HUES64 (cell line): ENCODE results near the gene C2orf68.

Experiments used
- H3K27ac ChIP-seq: 2 replicates; pipeline ENCODE4 v1.7.0; 2013; ENCODE audit warnings: low read depth, low read length, inconsistent platforms
- H3K27me3 ChIP-seq: 2 replicates; pipeline ENCODE4 v1.6.1; 2013; ENCODE audit warnings: mild to moderate bottlenecking, low read length; ENCODE audit not compliant: insufficient read depth
- H3K36me3 ChIP-seq: 2 replicates; pipeline ENCODE4 v1.6.1; 2013; ENCODE audit warnings: mild to moderate bottlenecking, low read length; ENCODE audit not compliant: insufficient read depth
- H3K4me1 ChIP-seq: 2 replicates; pipeline ENCODE4 v1.6.1; 2013; ENCODE audit warnings: mild to moderate bottlenecking, low read length, moderate library complexity; ENCODE audit not compliant: insufficient read depth
- H3K4me3 ChIP-seq: 2 replicates; pipeline ENCODE4 v1.5.1; 2013; ENCODE audit warnings: mild to moderate bottlenecking, low read length, moderate library complexity
- H3K9ac ChIP-seq: 2 replicates; pipeline ENCODE4 v1.6.1; 2013; ENCODE audit warnings: mild to moderate bottlenecking, low read depth, low read length
- H3K9me3 ChIP-seq: 2 replicates; pipeline ENCODE4 v1.6.1; 2013; ENCODE audit warnings: low read depth, low read length; ENCODE audit not compliant: insufficient read depth
- WGBS: fragments of 150-250, 120-280 bp; methylation state at CpG from one replicate; pipeline ENCODE4 v1.1.7; 2013; ENCODE audit warnings: missing lambda C conversion rate; 5-methylcytosine and 5-hydroxymethylcytosine counted together

The C2orf68 gene

GRCh38 chr2:85650456-85650855 lies 38.6 kb upstream of the C2orf68 start:
- Histone ChIP-seq H3K9me3 (no peaks in the 10 kb centered on the region), H3K9ac (no peak overlapping the region), H3K27ac (no peak overlapping the region), H3K4me3 (no peak overlapping the region), H3K36me3 (peaks cover 77% of the 10 kb centered on the region), H3K27me3 (no peaks in the 10 kb centered on the region), H3K4me1 (no peaks in the 10 kb centered on the region)
- WGBS: over 99% methylated on average over 4 of the region's 4 CpGs

GRCh38 chr2:85649201-85650190 lies 37.6 kb upstream of the C2orf68 start:
- no peak overlapping the region for H3K27ac ChIP-seq
- WGBS: 94% methylated on average over 8 of the region's 9 CpGs

DNA sequence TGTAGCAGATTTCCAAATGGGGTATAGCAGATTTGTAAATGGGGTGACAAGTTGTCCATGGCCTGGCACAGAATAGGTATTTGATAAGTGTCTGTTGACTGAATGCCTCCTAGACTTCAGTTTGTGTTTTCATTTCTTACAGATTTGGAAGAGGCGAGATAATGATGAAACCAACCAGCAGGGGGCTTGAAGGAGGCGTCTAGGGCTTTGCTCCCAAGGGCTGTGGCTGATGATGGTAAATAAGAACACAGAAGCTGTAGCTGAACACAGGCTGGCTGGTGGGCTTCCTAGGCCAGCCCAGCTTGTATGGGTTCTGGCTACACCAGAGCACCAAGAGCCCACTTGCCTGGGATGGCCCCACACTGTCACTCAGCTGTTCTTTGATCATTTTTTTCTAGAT lies 36.8 kb upstream of the C2orf68 start:
- no peaks in the 10 kb centered on the region for H3K27me3 ChIP-seq
- no peak overlapping the region for H3K27ac ChIP-seq
- H3K4me3 ChIP-seq: no peak overlapping the region
- H3K4me1 ChIP-seq: no peaks in the 10 kb centered on the region
- no peak overlapping the region for H3K9ac ChIP-seq
- no peaks in the 10 kb centered on the region for H3K9me3 ChIP-seq
- H3K36me3 ChIP-seq: peaks cover 92% of the 10 kb centered on the region
- 83% methylated on average over 2 of the region's 2 CpGs for WGBS

More at GRCh38 chr2:85649201-85650190, 37.6 kb upstream of the C2orf68 start:
- H3K4me1 ChIP-seq: no peaks in the 10 kb centered on the region
- H3K4me3 ChIP-seq: no peak overlapping the region
- peaks cover 87% of the 10 kb centered on the region for H3K36me3 ChIP-seq
- no peaks in the 10 kb centered on the region for H3K27me3 ChIP-seq
- H3K9ac ChIP-seq: no peak overlapping the region
- no peaks in the 10 kb centered on the region for H3K9me3 ChIP-seq

DNA sequence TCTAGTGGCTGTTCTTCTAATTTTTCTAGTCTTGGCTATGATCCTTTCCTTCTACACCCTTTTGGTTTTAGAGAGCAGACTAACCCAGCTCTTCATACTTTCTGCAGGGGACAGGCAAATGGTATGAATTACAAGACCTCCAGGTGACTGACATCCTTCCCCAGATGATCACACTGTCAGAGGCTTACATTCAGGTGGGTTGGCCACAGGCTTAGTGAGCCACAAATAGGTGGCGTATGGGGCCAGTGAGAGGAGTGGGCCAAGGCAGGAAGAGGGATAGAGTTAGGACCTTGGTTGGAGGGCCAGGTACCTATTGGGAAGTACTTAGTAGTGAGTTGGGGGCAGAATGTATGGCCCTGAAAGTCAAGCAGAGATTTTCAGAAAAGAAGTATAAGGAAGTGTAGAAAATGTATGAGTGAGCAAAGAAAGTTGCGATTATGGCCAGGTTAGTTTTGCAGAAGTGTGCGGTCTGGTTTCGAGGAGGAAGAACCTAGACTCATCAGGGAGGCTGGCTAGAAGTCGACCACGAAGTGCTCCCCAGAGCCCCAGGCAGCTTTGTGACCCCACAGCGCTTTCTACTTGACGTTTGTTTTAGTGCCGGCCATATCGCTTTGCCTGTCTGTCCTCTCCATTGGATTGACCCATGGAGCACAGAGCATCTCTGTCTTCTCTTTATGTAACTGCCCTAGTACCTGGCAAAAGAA lies 36.1 kb upstream of the C2orf68 start:
- H3K27me3 ChIP-seq: no peaks in the 10 kb centered on the region
- H3K4me1 ChIP-seq: no peaks in the 10 kb centered on the region
- no peaks in the 10 kb centered on the region for H3K9me3 ChIP-seq
- 94% methylated on average over 10 of the region's 10 CpGs for WGBS
- no peak overlapping the region for H3K27ac ChIP-seq
- H3K36me3 ChIP-seq: peaks cover 95% of the 10 kb centered on the region
- no peak overlapping the region for H3K4me3 ChIP-seq
- no peak overlapping the region for H3K9ac ChIP-seq

DNA sequence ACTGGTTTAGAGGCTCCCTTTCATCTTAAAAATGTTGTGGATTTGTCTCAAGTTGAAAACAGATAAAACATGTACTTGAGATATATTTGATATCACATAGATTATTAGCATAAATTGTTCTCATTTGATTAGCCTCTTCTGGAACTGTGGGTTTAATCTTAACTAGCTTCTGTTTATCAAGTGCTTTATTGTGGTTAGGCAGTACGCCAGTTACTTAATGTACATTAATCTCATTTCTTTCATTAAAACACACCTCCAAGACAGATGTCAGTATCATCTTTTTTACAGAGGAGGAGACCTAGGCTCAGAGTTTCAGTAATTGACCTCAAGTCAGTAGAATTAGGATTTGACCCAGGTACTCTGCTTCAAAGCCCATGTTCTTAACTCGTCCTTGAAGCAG lies 34.3 kb upstream of the C2orf68 start:
- H3K9me3 ChIP-seq: no peaks in the 10 kb centered on the region
- H3K4me1 ChIP-seq: no peaks in the 10 kb centered on the region
- H3K27ac ChIP-seq: no peak overlapping the region
- H3K27me3 ChIP-seq: no peaks in the 10 kb centered on the region
- H3K4me3 ChIP-seq: no peak overlapping the region
- H3K36me3 ChIP-seq: peaks cover 97% of the 10 kb centered on the region
- no peak overlapping the region for H3K9ac ChIP-seq
- whole genome bisulfite sequencing: 100% methylated on average over 2 of the region's 2 CpGs

DNA sequence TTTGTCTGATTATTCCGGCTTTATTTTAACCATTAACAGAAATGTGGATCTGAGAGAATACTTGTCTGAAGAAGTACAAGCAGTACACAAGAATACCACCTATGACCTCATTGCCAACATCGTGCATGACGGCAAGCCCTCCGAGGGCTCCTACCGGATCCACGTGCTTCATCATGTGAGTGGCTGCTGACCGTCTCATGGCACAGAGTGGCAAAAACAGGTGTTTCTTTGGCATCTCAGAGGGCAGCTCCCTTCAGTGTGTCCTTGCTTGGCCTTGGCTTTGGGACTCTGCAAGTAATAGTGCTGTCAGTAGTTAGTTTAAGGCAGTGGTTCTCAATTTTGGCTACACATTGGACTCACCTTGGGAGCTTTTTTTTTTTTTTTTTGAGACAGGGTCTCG lies 33.0 kb upstream of the C2orf68 start:
- Histone ChIP-seq H3K9ac (no peak overlapping the region), H3K27me3 (no peaks in the 10 kb centered on the region), H3K9me3 (no peaks in the 10 kb centered on the region), H3K4me3 (no peak overlapping the region), H3K4me1 (no peaks in the 10 kb centered on the region), H3K27ac (no peak overlapping the region), H3K36me3 (peaks cover 99% of the 10 kb centered on the region)
- WGBS: 96% methylated on average over 8 of the region's 8 CpGs

GRCh38 chr2:85642725-85643124 lies 30.9 kb upstream of the C2orf68 start:
- Histone ChIP-seq H3K36me3 (peaks cover 98% of the 10 kb centered on the region), H3K9me3 (no peaks in the 10 kb centered on the region), H3K9ac (no peak overlapping the region), H3K4me1 (no peaks in the 10 kb centered on the region), H3K27me3 (no peaks in the 10 kb centered on the region), H3K4me3 (no peak overlapping the region), H3K27ac (no peak overlapping the region)
- WGBS: 100% methylated on average over 3 of the region's 3 CpGs

GRCh38 chr2:85635636-85636035 lies 23.8 kb upstream of the C2orf68 start:
- WGBS: 94% methylated on average over 3 of the region's 4 CpGs
- H3K4me1 ChIP-seq: no peaks in the 10 kb centered on the region
- no peaks in the 10 kb centered on the region for H3K9me3 ChIP-seq
- no peak overlapping the region for H3K27ac ChIP-seq
- no peak overlapping the region for H3K4me3 ChIP-seq
- peaks cover 90% of the 10 kb centered on the region for H3K36me3 ChIP-seq
- H3K27me3 ChIP-seq: no peaks in the 10 kb centered on the region
- no peak overlapping the region for H3K9ac ChIP-seq

DNA sequence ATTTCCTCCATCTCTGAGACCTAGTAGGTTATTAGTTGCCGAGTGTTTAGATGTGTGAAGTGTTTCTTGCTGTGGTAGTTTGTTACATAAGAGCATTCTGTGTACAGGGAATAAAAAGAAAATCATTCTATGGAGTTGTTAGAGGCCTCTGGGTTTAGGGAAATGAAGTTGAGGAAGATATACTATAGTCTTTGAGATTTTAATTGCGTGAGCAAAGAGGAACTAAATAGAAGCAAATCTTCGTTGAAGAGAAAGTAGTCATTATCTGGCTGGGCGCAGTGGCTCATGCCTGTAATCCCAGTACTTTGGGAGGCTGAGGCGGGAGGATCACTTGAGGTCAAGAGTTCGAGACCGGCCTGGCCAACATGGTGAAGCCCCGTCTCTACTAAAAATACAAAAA lies 23.1 kb upstream of the C2orf68 start:
- no peak overlapping the region for H3K4me3 ChIP-seq
- H3K36me3 ChIP-seq: peaks cover 90% of the 10 kb centered on the region
- H3K27me3 ChIP-seq: no peaks in the 10 kb centered on the region
- H3K9ac ChIP-seq: no peak overlapping the region
- WGBS: 95% methylated on average over 5 of the region's 8 CpGs
- H3K27ac ChIP-seq: no peak overlapping the region
- no peaks in the 10 kb centered on the region for H3K9me3 ChIP-seq
- H3K4me1 ChIP-seq: no peaks in the 10 kb centered on the region

- Histone ChIP-seq H3K36me3 (peaks cover 91% of the 10 kb centered on the region), H3K27ac (no peak overlapping the region), H3K4me1 (no peaks in the 10 kb centered on the region), H3K4me3 (no peak overlapping the region), H3K9ac (no peak overlapping the region), H3K27me3 (no peaks in the 10 kb centered on the region), H3K9me3 (no peaks in the 10 kb centered on the region)
- 99% methylated on average over 3 of the region's 3 CpGs for WGBS
Measured at GRCh38 chr2:85631316-85631715, 19.4 kb upstream of the C2orf68 start.

DNA sequence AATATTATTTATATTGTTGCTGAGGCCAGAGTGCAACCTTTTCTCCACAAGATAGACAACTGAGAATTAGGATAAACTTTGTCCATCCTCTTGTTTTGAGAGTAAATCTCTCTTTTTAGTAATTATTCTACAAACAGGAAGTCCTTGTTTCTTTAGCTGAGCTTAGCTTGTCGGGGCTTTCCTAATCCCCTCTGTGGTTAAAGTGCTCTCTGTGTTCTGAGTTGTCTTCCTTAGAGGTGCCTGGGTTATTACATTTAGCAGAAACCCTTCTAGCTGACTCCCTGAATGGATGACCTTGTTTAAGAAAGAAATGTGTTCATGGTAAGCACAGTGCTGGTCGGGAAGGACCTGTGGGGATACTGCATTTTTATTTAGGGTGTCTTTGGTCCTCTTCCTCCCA lies 16.8 kb upstream of the C2orf68 start:
- WGBS: 98% methylated on average over 2 of the region's 2 CpGs
- Histone ChIP-seq H3K9ac (no peak overlapping the region), H3K27ac (no peak overlapping the region), H3K4me3 (no peak overlapping the region), H3K9me3 (no peaks in the 10 kb centered on the region), H3K36me3 (peaks cover 95% of the 10 kb centered on the region), H3K4me1 (no peaks in the 10 kb centered on the region), H3K27me3 (no peaks in the 10 kb centered on the region)
